Measurements from ENCODE around the gene GNAL.
A peak's percentile ranks its signal among the peaks of the same experiment; 100 is the strongest.
"Not testable (repeated sequence)": the region's sequence is repeated elsewhere in the genome, so short reads cannot be mapped to it uniquely, and the experiment has no call there.

Gene GNAL

GRCh38 chr18:11839556-11839955, 150.5 kb downstream of the GNAL start:
- H3K27me3 Mint-ChIP-seq, result no peaks in the 10 kb centered on the region
- H3K36me3 Mint-ChIP-seq (ENCODE audit: insufficient read depth), result no peaks in the 10 kb centered on the region
- no peak overlapping the region for H3K27ac Mint-ChIP-seq (ENCODE audit: low read depth)
- DNase-seq (ENCODE audit: low spot score in 2 of 2), result no peak
- no peaks in the 10 kb centered on the region for H3K9me3 Mint-ChIP-seq
- H3K4me3 Mint-ChIP-seq, result no peak overlapping the region
- H3K4me1 Mint-ChIP-seq, result no peaks in the 10 kb centered on the region
- no peak for ATAC-seq (replicated peaks; ENCODE audit: extremely low read depth, poor library complexity, severe bottlenecking)

- Mint-ChIP-seq H3K9me3 (no peaks in the 10 kb centered on the region), H3K4me3 (no peak overlapping the region), H3K27me3 (no peaks in the 10 kb centered on the region), H3K4me1 (no peaks in the 10 kb centered on the region), H3K36me3 (ENCODE audit: insufficient read depth) (no peaks in the 10 kb centered on the region), H3K27ac (ENCODE audit: low read depth) (no peak overlapping the region)
- ATAC-seq (replicated peaks; ENCODE audit: extremely low read depth, poor library complexity, severe bottlenecking) (no peak), DNase-seq (ENCODE audit: low spot score in 2 of 2) (no peak)
These were observed 151.4 kb downstream of the GNAL start for GRCh38 chr18:11840493-11840892.

GRCh38 chr18:11842562-11842961, 153.5 kb downstream of the GNAL start:
- no peak overlapping the region for H3K27ac Mint-ChIP-seq (ENCODE audit: low read depth)
- no peaks in the 10 kb centered on the region for H3K27me3 Mint-ChIP-seq
- DNase-seq (ENCODE audit: low spot score in 2 of 2) (no peak), ATAC-seq (replicated peaks; ENCODE audit: extremely low read depth, poor library complexity, severe bottlenecking) (no peak)
- H3K4me3 Mint-ChIP-seq, result no peak overlapping the region
- H3K4me1 Mint-ChIP-seq, result no peaks in the 10 kb centered on the region
- H3K9me3 Mint-ChIP-seq, result no peaks in the 10 kb centered on the region
- H3K36me3 Mint-ChIP-seq (ENCODE audit: insufficient read depth), result no peaks in the 10 kb centered on the region

DNA sequence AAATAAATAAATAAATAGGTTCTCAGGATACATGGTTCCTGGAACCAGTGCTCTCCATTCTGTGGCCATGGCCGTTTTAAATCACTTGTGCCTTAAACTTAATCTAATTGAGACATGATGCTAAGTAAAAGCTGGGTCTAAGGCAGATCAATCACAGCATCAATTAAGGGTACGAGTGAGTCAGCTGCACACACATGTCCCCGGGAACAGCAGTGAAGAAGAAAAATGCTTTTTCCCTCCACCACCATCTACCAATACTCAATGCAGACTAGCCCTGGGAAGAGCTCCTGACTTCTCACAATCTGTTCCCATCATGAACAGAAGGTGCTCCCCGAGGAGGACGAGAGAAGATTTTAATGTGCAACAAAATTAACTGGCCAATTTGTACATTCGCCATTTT, 155.4 kb downstream of the GNAL start:
- H3K27me3 Mint-ChIP-seq, result no peaks in the 10 kb centered on the region
- ATAC-seq (replicated peaks; ENCODE audit: extremely low read depth, poor library complexity, severe bottlenecking), result no peak
- H3K9me3 Mint-ChIP-seq, result no peaks in the 10 kb centered on the region
- H3K27ac Mint-ChIP-seq (ENCODE audit: low read depth), result no peak overlapping the region
- H3K4me1 Mint-ChIP-seq, result no peaks in the 10 kb centered on the region
- H3K4me3 Mint-ChIP-seq, result no peak overlapping the region
- no peak for DNase-seq (ENCODE audit: low spot score in 2 of 2)
- no peaks in the 10 kb centered on the region for H3K36me3 Mint-ChIP-seq (ENCODE audit: insufficient read depth)

DNA sequence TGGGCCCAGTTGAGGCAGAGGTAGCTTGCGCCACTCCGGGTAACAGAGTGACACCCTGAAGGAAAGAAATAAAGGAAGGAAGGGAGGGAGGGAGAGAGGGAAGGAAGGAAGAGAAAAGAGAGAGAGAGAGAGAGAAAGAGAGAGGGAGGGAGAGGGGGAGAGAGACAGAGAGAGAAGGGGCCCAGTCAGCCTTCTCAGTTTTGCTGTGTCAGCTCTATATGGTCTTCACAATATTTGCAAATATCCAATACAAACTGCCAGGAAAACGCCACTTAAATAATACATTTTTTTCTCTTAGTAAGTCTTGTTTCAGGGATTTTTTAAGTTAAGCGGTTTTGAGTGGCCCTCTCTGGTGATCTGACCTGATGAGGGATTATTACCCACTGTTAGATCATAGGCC, 156.6 kb downstream of the GNAL start:
- ATAC-seq (replicated peaks; ENCODE audit: extremely low read depth, poor library complexity, severe bottlenecking), result no peak
- H3K4me3 Mint-ChIP-seq, result no peak overlapping the region
- no peak overlapping the region for H3K27ac Mint-ChIP-seq (ENCODE audit: low read depth)
- DNase-seq (ENCODE audit: low spot score in 2 of 2), result no peak
- H3K9me3 Mint-ChIP-seq, result no peaks in the 10 kb centered on the region
- H3K36me3 Mint-ChIP-seq (ENCODE audit: insufficient read depth), result peaks cover 10% of the 10 kb centered on the region
- no peaks in the 10 kb centered on the region for H3K27me3 Mint-ChIP-seq
- peaks cover 10% of the 10 kb centered on the region for H3K4me1 Mint-ChIP-seq

GRCh38 chr18:11847811-11848210, 158.7 kb downstream of the GNAL start:
- Mint-ChIP-seq H3K36me3 (ENCODE audit: insufficient read depth) (peaks cover 29% of the 10 kb centered on the region), H3K4me1 (peaks cover 28% of the 10 kb centered on the region), H3K9me3 (no peaks in the 10 kb centered on the region), H3K27ac (ENCODE audit: low read depth) (peak overlapping the region; percentile 14), H3K4me3 (no peak overlapping the region), H3K27me3 (no peaks in the 10 kb centered on the region)
- ATAC-seq (replicated peaks; ENCODE audit: extremely low read depth, poor library complexity, severe bottlenecking) (no peak), DNase-seq (ENCODE audit: low spot score in 2 of 2) (no peak)

- ATAC-seq (replicated peaks; ENCODE audit: extremely low read depth, poor library complexity, severe bottlenecking) (no peak), DNase-seq (ENCODE audit: low spot score in 2 of 2) (no peak)
- Mint-ChIP-seq H3K4me3 (peak overlapping the region; percentile 98), H3K4me1 (peaks cover 28% of the 10 kb centered on the region), H3K27me3 (no peaks in the 10 kb centered on the region), H3K36me3 (ENCODE audit: insufficient read depth) (peaks cover 32% of the 10 kb centered on the region), H3K9me3 (no peaks in the 10 kb centered on the region), H3K27ac (ENCODE audit: low read depth) (peak overlapping the region; percentile 75)
These were observed 160.2 kb downstream of the GNAL start for GRCh38 chr18:11849279-11849678.

DNA sequence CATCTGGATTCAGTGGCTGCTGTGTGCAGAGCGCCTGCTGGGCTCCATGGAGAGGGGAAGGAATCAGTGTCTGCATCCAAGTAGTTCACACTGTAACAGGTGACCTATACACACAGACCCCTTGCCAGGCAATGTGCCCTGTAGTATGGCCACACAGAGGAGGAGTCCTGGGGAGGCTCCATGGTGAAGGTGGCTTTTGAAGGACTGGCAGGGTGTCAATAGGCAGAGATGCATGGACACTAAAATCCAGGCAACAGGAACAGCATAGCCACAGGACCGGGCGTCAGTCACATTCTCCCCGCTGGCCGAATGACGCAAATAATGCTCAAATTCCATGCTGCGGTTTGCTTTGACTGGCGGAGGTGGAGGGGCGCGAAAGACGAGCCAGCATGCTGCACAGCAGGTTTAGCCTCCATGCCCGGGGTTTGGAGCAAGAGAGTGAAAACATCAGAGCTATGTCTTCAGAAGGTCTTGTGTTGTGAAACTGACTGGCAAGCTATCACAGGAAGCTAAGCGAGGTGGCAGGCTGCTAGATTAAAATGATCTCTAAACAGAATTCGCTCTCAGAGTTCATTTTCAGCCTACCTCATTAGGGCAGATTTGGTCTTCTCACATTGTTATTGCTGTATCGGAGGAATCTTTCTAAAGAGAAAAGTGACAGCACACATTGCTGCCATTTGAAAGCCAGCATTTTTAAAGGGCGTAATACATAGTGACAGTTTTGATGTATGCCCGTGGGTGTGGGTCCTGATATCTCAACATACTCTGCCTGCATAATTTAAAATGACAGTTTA, 161.0 kb downstream of the GNAL start:
- H3K36me3 Mint-ChIP-seq (ENCODE audit: insufficient read depth), result peaks cover 35% of the 10 kb centered on the region
- H3K27ac Mint-ChIP-seq (ENCODE audit: low read depth), result peak overlapping the region; percentile 100
- DNase-seq (ENCODE audit: low spot score in 2 of 2) (peak; percentile 43 to 63), ATAC-seq (replicated peaks; ENCODE audit: extremely low read depth, poor library complexity, severe bottlenecking) (peak; percentile 51)
- H3K27me3 Mint-ChIP-seq, result no peaks in the 10 kb centered on the region
- no peaks in the 10 kb centered on the region for H3K9me3 Mint-ChIP-seq
- peak overlapping the region; percentile 98 for H3K4me3 Mint-ChIP-seq
- H3K4me1 Mint-ChIP-seq, result peaks cover 28% of the 10 kb centered on the region

GRCh38 chr18:11850821-11851145, 161.7 kb downstream of the GNAL start:
- no peaks in the 10 kb centered on the region for H3K9me3 Mint-ChIP-seq
- ATAC-seq (replicated peaks; ENCODE audit: extremely low read depth, poor library complexity, severe bottlenecking) (peak; percentile 49), DNase-seq (ENCODE audit: low spot score in 2 of 2) (no peak)
- peaks cover 28% of the 10 kb centered on the region for H3K4me1 Mint-ChIP-seq
- H3K27ac Mint-ChIP-seq (ENCODE audit: low read depth), result peak overlapping the region; percentile 100
- no peaks in the 10 kb centered on the region for H3K27me3 Mint-ChIP-seq
- peak overlapping the region; percentile 98 for H3K4me3 Mint-ChIP-seq
- peaks cover 38% of the 10 kb centered on the region for H3K36me3 Mint-ChIP-seq (ENCODE audit: insufficient read depth)

GRCh38 chr18:11851146-11851805, 162.2 kb downstream of the GNAL start, which contains the start of gene CHMP1B:
Gene CHMP1B (plus strand): TSS chr18:11851413. CDS start chr18:11851512, 99 bp downstream.
- H3K27ac Mint-ChIP-seq (ENCODE audit: low read depth), result peak within 1 kb of the TSS; percentile 100
- peaks cover 38% of the 10 kb centered on the region for H3K36me3 Mint-ChIP-seq (ENCODE audit: insufficient read depth)
- ATAC-seq (replicated peaks; ENCODE audit: extremely low read depth, poor library complexity, severe bottlenecking), result peak; percentile 78
- peak; percentile 95 to 96 for DNase-seq (ENCODE audit: low spot score in 2 of 2)
- peaks cover 28% of the 10 kb centered on the region for H3K4me1 Mint-ChIP-seq
- no peaks in the 10 kb centered on the region for H3K27me3 Mint-ChIP-seq
- no peaks in the 10 kb centered on the region for H3K9me3 Mint-ChIP-seq
- H3K4me3 Mint-ChIP-seq, result peak within 1 kb of the TSS; percentile 98

DNA sequence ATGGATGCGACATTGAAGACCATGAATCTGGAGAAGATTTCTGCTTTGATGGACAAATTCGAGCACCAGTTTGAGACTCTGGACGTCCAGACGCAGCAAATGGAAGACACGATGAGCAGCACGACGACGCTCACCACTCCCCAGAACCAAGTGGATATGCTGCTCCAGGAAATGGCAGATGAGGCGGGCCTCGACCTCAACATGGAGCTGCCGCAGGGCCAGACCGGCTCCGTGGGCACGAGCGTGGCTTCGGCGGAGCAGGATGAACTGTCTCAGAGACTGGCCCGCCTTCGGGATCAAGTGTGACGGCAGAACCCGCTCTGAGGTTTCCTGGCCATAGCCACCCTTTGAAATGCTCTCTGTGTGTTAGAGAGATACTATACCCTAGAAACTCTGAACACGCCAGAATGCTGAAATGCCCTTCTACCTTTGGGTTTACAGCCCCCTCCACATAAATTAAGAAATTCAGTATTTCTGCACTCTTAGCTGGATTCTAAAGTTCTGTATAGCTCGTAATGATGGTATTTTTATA, 162.8 kb downstream of the GNAL start:
- peak overlapping the region; percentile 98 for H3K4me3 Mint-ChIP-seq
- peaks cover 28% of the 10 kb centered on the region for H3K4me1 Mint-ChIP-seq
- H3K27ac Mint-ChIP-seq (ENCODE audit: low read depth), result peak overlapping the region; percentile 100

GRCh38 chr18:11854554-11854953, 165.5 kb downstream of the GNAL start:
- not testable (repeated sequence) for H3K27ac Mint-ChIP-seq (ENCODE audit: low read depth); H3K27me3 Mint-ChIP-seq; H3K9me3 Mint-ChIP-seq; ATAC-seq (replicated peaks; ENCODE audit: extremely low read depth, poor library complexity, severe bottlenecking); DNase-seq (ENCODE audit: low spot score in 2 of 2)
- peaks cover 38% of the 10 kb centered on the region for H3K36me3 Mint-ChIP-seq (ENCODE audit: insufficient read depth)
- H3K4me3 Mint-ChIP-seq, result peak overlapping the region; percentile 20
- peaks cover 28% of the 10 kb centered on the region for H3K4me1 Mint-ChIP-seq

More for the DNA sequence above, 162.8 kb downstream of the GNAL start:
- Mint-ChIP-seq H3K36me3 (ENCODE audit: insufficient read depth) (peaks cover 38% of the 10 kb centered on the region), H3K9me3 (no peaks in the 10 kb centered on the region), H3K27me3 (no peaks in the 10 kb centered on the region)
- ATAC-seq (replicated peaks; ENCODE audit: extremely low read depth, poor library complexity, severe bottlenecking) (peak; percentile 37), DNase-seq (ENCODE audit: low spot score in 2 of 2) (peak; percentile 51 to 52)
